Measurements from ENCODE around the gene ROGDI. TPM values are rescaled to one million over a fixed set of nuclear protein-coding genes. Genes with fewer than 3 reads are reported as not detected.
A peak's percentile ranks its signal among the peaks of the same experiment; 100 is the strongest.

The ROGDI gene
- total and polyA plus RNA-seq, 2 of the 13 experiments (the other 11 are each of a cell fraction or from before 2014, with no cell fraction given), result 19.2 to 42.1 TPM

- TF ChIP-seq ATF6 (CRISPR knock-in tag; conservative IDR thresholded peaks at IDR 0.05), result no peak
- TF ChIP-seq ZNF609 (CRISPR knock-in tag; IDR thresholded peaks at IDR 0.05; ENCODE audit: borderline replicate concordance), result no peak
- no peak for TF ChIP-seq CCAR2 (optimal IDR thresholded peaks at IDR 0.05; ENCODE audit: low read depth, low read length)
- no peak for TF ChIP-seq FLYWCH1 (CRISPR knock-in tag; IDR thresholded peaks at IDR 0.05)
- TF ChIP-seq PATZ1 (CRISPR knock-in tag; IDR thresholded peaks at IDR 0.05), result 0 out of 2 replicates have a peak, but pooled peaks have one; percentile 20
- TF ChIP-seq HDAC6 (IDR thresholded peaks at IDR 0.05; ENCODE audit: low read depth, low read length), result no peak
- no peak for TF ChIP-seq JDP2 (CRISPR knock-in tag; IDR thresholded peaks at IDR 0.05; ENCODE audit: borderline replicate concordance)
- no peak for TF ChIP-seq SMARCC2 (IDR thresholded peaks at IDR 0.05)
- TF ChIP-seq SOX13 (IDR thresholded peaks at IDR 0.05), result 0 out of 2 replicates have a peak, but pooled peaks have one; percentile 7
- TF ChIP-seq SOX13 (CRISPR knock-in tag; conservative IDR thresholded peaks at IDR 0.05 in 1 of 2, IDR thresholded peaks at IDR 0.05 in 1 of 2), result peak in 1 of 2 experiments; percentile 17; a peak in 1 of 4 replicates
- no peak for TF ChIP-seq NFAT5 (CRISPR knock-in tag; IDR thresholded peaks at IDR 0.05)
- no peak for TF ChIP-seq TMF1 (CRISPR knock-in tag; IDR thresholded peaks at IDR 0.05; ENCODE audit: low read depth)
- no peak for TF ChIP-seq ZBTB42 (CRISPR knock-in tag; IDR thresholded peaks at IDR 0.05)
- no peak for TF ChIP-seq ATAD3A (CRISPR knock-in tag; IDR thresholded peaks at IDR 0.05)
- no peak for TF ChIP-seq ZNF253 (CRISPR knock-in tag; IDR thresholded peaks at IDR 0.05; ENCODE audit: borderline replicate concordance)
Observed at GRCh38 chr16:4801962-4802658, at the start of gene ROGDI (continued).
